ENCODE data around the gene TSHZ2.

TSHZ2 gene

DNA sequence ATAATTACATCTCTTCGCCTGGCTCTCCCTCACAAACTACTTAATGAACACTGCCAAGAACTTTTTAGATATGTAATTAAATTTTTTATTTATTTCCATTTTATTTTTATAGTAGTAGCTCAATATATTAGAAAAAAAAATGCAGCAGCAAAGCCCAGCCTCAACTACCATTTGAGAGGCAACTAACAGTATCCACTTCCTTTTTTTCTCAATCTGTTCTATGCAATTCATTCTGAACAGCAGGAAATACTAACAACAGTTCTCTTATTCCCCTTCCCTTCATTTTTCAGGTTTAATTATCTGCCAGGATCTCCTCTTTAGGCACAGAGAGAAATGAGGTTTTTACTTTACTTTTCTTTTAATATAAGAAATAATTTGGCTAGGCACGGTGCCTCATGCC, 508.8 kb downstream of the TSHZ2 start:
- H3K4me3 ChIP-seq (ENCODE audit: low read depth, low read length) = no peak overlapping the region
- DNase-seq (ENCODE audit: low read depth) = no peak
- TF ChIP-seq, protein P1, sequence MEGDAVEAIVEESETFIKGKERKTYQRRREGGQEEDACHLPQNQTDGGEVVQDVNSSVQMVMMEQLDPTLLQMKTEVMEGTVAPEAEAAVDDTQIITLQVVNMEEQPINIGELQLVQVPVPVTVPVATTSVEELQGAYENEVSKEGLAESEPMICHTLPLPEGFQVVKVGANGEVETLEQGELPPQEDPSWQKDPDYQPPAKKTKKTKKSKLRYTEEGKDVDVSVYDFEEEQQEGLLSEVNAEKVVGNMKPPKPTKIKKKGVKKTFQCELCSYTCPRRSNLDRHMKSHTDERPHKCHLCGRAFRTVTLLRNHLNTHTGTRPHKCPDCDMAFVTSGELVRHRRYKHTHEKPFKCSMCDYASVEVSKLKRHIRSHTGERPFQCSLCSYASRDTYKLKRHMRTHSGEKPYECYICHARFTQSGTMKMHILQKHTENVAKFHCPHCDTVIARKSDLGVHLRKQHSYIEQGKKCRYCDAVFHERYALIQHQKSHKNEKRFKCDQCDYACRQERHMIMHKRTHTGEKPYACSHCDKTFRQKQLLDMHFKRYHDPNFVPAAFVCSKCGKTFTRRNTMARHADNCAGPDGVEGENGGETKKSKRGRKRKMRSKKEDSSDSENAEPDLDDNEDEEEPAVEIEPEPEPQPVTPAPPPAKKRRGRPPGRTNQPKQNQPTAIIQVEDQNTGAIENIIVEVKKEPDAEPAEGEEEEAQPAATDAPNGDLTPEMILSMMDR (conservative IDR thresholded peaks at IDR 0.05; ENCODE audit: low read depth, low read length) = no peak

DNA sequence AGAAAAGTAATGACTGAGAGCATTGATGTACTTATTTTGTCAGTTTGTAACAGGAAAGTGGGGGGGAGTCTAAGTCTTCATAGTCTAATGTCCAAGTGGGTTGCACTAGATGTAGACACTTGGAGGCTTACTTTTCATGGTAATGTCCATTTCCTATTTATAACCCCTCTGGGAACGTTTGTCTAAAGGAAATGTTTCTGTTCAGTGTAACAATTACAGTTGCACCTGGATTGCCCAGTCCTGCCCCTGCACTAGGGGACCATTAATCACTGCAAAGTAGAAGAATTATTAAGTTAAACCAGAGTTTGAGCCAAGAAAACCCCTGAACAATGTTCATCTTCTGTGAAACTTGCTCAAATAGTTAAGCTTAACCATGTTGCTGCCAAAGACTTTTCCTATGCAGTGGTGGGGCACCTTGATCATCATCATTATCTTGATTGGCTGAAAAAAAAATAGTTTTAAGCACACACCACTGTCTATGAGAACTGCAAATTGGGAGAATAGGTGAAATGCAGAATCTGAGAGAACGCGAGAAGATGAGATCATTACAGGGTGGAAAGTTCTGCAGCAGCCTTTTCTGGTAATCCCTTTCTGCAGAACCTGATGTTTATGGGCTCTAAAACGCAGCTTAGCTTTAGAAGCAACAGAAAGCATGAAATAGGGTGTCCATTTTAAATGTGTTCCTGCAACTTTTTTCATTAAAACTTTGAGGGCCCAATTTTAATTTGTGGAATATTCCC, 515.5 kb downstream of the TSHZ2 start:
- H3K4me3 ChIP-seq (ENCODE audit: low read depth, low read length) = no peak overlapping the region
- no peak for DNase-seq (ENCODE audit: low read depth)
- TF ChIP-seq, protein P1 (conservative IDR thresholded peaks at IDR 0.05; ENCODE audit: low read depth, low read length) = no peak

DNA sequence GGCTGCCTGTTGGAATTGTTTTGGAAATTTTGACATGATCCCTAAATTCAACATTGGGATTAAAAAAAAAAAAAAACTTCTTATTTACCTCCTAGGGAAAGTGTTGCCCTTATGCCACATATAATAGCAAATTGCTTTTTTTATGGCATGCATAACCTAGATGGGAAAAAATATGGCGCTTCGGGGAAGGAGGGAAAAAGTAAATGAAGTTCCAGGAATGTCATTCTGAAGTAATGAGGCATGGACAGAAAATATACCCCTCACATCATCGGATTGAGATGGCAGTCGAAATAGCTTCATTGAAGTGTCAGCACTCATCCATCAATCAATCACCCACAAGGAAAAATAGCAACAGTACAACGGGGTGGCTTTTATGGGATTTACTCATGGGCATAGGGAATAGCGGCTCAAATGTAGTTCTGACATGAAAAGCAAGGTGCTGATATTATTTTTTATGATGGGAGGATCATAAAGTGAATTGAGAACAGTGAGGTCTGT, 516.7 kb downstream of the TSHZ2 start:
- H3K4me3 ChIP-seq (ENCODE audit: low read depth, low read length) = no peak overlapping the region
- TF ChIP-seq, protein P1 (conservative IDR thresholded peaks at IDR 0.05; ENCODE audit: low read depth, low read length) = no peak
- no peak for DNase-seq (ENCODE audit: low read depth)

DNA sequence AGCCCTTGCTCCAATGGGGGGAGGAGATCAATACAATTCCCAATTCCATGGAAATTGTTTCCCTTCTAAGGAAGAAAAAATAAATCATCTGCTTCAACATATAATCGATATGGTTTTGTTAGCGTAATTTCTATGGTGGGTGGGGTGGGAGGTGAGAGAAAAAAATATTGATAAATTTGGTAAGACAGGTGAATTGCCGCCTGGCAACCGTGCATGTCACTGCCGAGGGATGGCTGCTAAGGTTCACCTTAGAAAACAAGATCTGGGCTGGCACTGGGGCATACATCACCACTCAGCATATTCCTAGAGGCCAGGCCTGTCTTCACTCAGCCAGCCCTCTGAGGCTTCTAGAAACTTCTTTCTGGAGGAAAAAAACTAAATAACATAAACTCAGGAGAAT, 517.4 kb downstream of the TSHZ2 start:
- no peak for DNase-seq (ENCODE audit: low read depth)
- TF ChIP-seq, protein P1 (conservative IDR thresholded peaks at IDR 0.05; ENCODE audit: low read depth, low read length) = no peak
- no peak overlapping the region for H3K4me3 ChIP-seq (ENCODE audit: low read depth, low read length)

DNA sequence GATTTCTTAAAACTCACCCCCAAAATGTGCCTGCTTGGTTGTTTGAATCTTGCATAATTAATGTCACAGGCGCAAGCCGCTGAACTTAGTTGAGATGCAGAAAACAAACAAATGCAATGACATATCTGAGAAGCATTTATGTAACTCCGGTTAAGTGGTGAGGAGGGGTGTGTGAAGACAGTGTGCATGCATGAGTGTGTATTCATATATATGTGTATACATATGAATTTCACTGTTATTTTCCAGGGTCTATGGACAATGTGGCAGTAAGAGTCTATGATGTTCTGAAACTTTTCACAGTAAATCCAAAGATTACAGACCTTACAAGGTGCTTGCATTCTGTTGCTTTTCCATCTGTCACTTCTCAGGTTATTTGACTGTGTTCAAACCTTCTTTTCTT, 518.5 kb downstream of the TSHZ2 start:
- no peak for DNase-seq (ENCODE audit: low read depth)
- H3K4me3 ChIP-seq (ENCODE audit: low read depth, low read length) = no peak overlapping the region
- TF ChIP-seq, protein P1 (conservative IDR thresholded peaks at IDR 0.05; ENCODE audit: low read depth, low read length) = no peak

DNA sequence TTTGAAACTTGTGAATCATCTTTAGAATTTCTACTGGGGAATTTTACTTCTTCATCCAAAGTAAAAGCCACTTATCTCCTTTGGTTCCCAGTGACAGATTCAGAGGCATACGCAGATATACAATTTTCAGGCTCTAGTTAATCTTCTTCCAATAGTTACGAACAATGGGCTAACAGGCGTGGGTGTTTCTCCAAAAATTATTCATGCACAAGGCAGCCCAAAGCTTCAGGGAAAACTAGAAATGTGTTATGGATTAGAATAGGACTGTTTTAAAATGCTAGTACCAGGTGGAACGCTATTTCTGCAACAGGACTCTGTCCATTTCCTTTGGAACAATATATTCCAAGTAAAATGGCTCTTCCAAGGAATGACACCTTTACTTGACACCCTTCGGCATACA, 519.3 kb downstream of the TSHZ2 start:
- TF ChIP-seq, protein P1 (conservative IDR thresholded peaks at IDR 0.05; ENCODE audit: low read depth, low read length) = no peak
- DNase-seq (ENCODE audit: low read depth) = no peak
- H3K4me3 ChIP-seq (ENCODE audit: low read depth, low read length) = no peak overlapping the region

DNA sequence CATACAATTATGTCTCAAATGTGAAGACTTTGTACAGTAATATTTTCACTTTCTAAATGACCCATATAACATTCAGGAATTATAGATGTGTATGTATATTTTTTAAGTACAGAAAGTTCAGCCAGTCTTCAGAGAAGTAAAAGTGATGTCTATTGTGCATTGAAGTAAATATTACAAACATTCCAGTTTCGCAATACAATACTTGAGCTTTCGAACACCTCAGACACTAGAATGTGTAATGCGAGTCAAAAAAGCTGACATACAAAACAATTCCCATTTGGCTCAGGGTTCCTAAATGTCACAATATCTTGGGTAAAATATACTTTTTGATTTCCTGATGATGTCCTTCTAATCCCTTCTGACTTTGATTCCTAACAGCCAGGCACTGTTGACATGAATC, 520.1 kb downstream of the TSHZ2 start:
- TF ChIP-seq, protein P1 (conservative IDR thresholded peaks at IDR 0.05; ENCODE audit: low read depth, low read length) = no peak

More for the DNA sequence above, 520.1 kb downstream of the TSHZ2 start:
- H3K4me3 ChIP-seq (ENCODE audit: low read depth, low read length) = no peak overlapping the region
- DNase-seq (ENCODE audit: low read depth) = peak; percentile 6
